Mesodermal cell (in vitro differentiated cells): Measurements from ENCODE around the gene IL18R1.

ENCODE experiments used
- H3K27ac ChIP-seq: 2 replicates; pipeline ENCODE4 v1.7.0; 2013; ENCODE audit warnings: mild to moderate bottlenecking, low read depth, low read length, moderate library complexity; ENCODE audit not compliant: severe bottlenecking
- H3K36me3 ChIP-seq: 2 replicates; pipeline ENCODE4 v1.7.1; 2013; ENCODE audit warnings: mild to moderate bottlenecking, low read length, moderate library complexity; ENCODE audit not compliant: control insufficient read depth, insufficient read depth
- H3K4me1 ChIP-seq: one replicate; pipeline ENCODE4 v1.7.1; 2013; ENCODE audit warnings: mild to moderate bottlenecking, low read length; ENCODE audit not compliant: insufficient read depth, control insufficient read depth, poor library complexity, severe bottlenecking
- H3K4me3 ChIP-seq: 2 replicates; pipeline ENCODE4 v1.7.0; 2013; ENCODE audit warnings: low read length, control low read depth, mild to moderate bottlenecking; ENCODE audit not compliant: insufficient read depth, poor library complexity, severe bottlenecking; ENCODE audit errors: extremely low read depth
- H3K9me3 ChIP-seq: 2 replicates; pipeline ENCODE4 v1.7.1; 2013; ENCODE audit warnings: mild to moderate bottlenecking, low read length, moderate library complexity; ENCODE audit not compliant: control insufficient read depth
- WGBS, 2 experiments: methylation state at CpG; one replicate each; pipeline ENCODE4 v1.1.5; 2013; ENCODE audit warnings: missing lambda C conversion rate in 2 of 2; ENCODE audit not compliant: insufficient coverage in 2 of 2; 5-methylcytosine and 5-hydroxymethylcytosine counted together

Gene IL18R1

GRCh38 chr2:102417946-102418345 is 62.4 kb downstream of the IL18R1 start:
- Histone ChIP-seq H3K36me3 (no peaks in the 10 kb centered on the region), H3K9me3 (no peaks in the 10 kb centered on the region), H3K27ac (no peak overlapping the region), H3K4me3 (no peak overlapping the region), H3K4me1 (no peaks in the 10 kb centered on the region)
- WGBS, 2 experiments = no CpG with 5 or more reads among the region's 1 CpG

GRCh38 chr2:102418421-102418961 is 62.9 kb downstream of the IL18R1 start:
- WGBS, 2 experiments = 63% methylated on average over 1 of the region's 2 CpGs; no CpG with 5 or more reads in 1 of the 2 experiments
- no peak overlapping the region for H3K27ac ChIP-seq

GRCh38 chr2:102420290-102420689 is 64.7 kb downstream of the IL18R1 start:
- H3K9me3 ChIP-seq = no peaks in the 10 kb centered on the region
- no peak overlapping the region for H3K4me3 ChIP-seq
- no peaks in the 10 kb centered on the region for H3K4me1 ChIP-seq
- 85 to 93% methylated on average over 2 of the region's 4 CpGs for WGBS, 2 experiments
- H3K36me3 ChIP-seq = no peaks in the 10 kb centered on the region
- no peak overlapping the region for H3K27ac ChIP-seq

More at GRCh38 chr2:102418421-102418961, 62.9 kb downstream of the IL18R1 start:
- Histone ChIP-seq H3K4me3 (no peak overlapping the region), H3K9me3 (no peaks in the 10 kb centered on the region), H3K4me1 (no peaks in the 10 kb centered on the region), H3K36me3 (no peaks in the 10 kb centered on the region)

GRCh38 chr2:102421890-102422759 is 66.5 kb downstream of the IL18R1 start:
- Histone ChIP-seq H3K27ac (no peak overlapping the region), H3K9me3 (no peaks in the 10 kb centered on the region), H3K36me3 (no peaks in the 10 kb centered on the region), H3K4me1 (no peaks in the 10 kb centered on the region), H3K4me3 (no peak overlapping the region)
- 86 to 94% methylated on average over 5 of the region's 5 CpGs for WGBS, 2 experiments

GRCh38 chr2:102422910-102423309 is 67.3 kb downstream of the IL18R1 start, which contains the start of gene IL18RAP:
Gene IL18RAP (plus strand): TSS chr2:102423160. CDS start chr2:102423278, 118 bp downstream.
- 70 to 95% methylated on average over 2 to 3 of the region's 3 CpGs for WGBS, 2 experiments
- no peaks in the 10 kb centered on the region for H3K9me3 ChIP-seq
- no peak within 1 kb of the TSS for H3K27ac ChIP-seq
- H3K36me3 ChIP-seq = no peaks in the 10 kb centered on the region
- no peaks in the 10 kb centered on the region for H3K4me1 ChIP-seq
- H3K4me3 ChIP-seq = no peak within 1 kb of the TSS

- H3K27ac ChIP-seq = no peak overlapping the region
- H3K4me3 ChIP-seq = no peak overlapping the region
- no peaks in the 10 kb centered on the region for H3K9me3 ChIP-seq
- no peaks in the 10 kb centered on the region for H3K36me3 ChIP-seq
- no peaks in the 10 kb centered on the region for H3K4me1 ChIP-seq
- WGBS, 2 experiments = 100% methylated on average over 1 of the region's 2 CpGs; no CpG with 5 or more reads in 1 of the 2 experiments
Observed at GRCh38 chr2:102423368-102423767, 67.8 kb downstream of the IL18R1 start.

GRCh38 chr2:102424754-102425153 is 69.2 kb downstream of the IL18R1 start:
- no peaks in the 10 kb centered on the region for H3K9me3 ChIP-seq
- no peaks in the 10 kb centered on the region for H3K4me1 ChIP-seq
- no peak overlapping the region for H3K27ac ChIP-seq
- WGBS, 2 experiments = 100% methylated on average over 2 of the region's 3 CpGs
- H3K4me3 ChIP-seq = no peak overlapping the region
- H3K36me3 ChIP-seq = no peaks in the 10 kb centered on the region

GRCh38 chr2:102425441-102426132 is 70.0 kb downstream of the IL18R1 start:
- no peaks in the 10 kb centered on the region for H3K36me3 ChIP-seq
- no peaks in the 10 kb centered on the region for H3K9me3 ChIP-seq
- H3K27ac ChIP-seq = no peak overlapping the region
- H3K4me1 ChIP-seq = no peaks in the 10 kb centered on the region
- 69 to 100% methylated on average over 1 to 2 of the region's 5 CpGs for WGBS, 2 experiments
- no peak overlapping the region for H3K4me3 ChIP-seq

GRCh38 chr2:102427249-102427648 is 71.7 kb downstream of the IL18R1 start:
- no peak overlapping the region for H3K27ac ChIP-seq
- no peaks in the 10 kb centered on the region for H3K9me3 ChIP-seq
- no CpG with 5 or more reads among the region's 1 CpG for WGBS, 2 experiments

GRCh38 chr2:102428573-102428972 is 73.0 kb downstream of the IL18R1 start:
- Histone ChIP-seq H3K27ac (no peak overlapping the region), H3K9me3 (no peaks in the 10 kb centered on the region), H3K36me3 (no peaks in the 10 kb centered on the region), H3K4me3 (no peak overlapping the region), H3K4me1 (no peaks in the 10 kb centered on the region)
- WGBS, 2 experiments = 60% methylated on average over 1 of the region's 2 CpGs; no CpG with 5 or more reads in 1 of the 2 experiments

More at GRCh38 chr2:102427249-102427648, 71.7 kb downstream of the IL18R1 start:
- Histone ChIP-seq H3K4me3 (no peak overlapping the region), H3K4me1 (no peaks in the 10 kb centered on the region), H3K36me3 (no peaks in the 10 kb centered on the region)
